ENCODE data around the gene YBEY.

The YBEY gene

DNA sequence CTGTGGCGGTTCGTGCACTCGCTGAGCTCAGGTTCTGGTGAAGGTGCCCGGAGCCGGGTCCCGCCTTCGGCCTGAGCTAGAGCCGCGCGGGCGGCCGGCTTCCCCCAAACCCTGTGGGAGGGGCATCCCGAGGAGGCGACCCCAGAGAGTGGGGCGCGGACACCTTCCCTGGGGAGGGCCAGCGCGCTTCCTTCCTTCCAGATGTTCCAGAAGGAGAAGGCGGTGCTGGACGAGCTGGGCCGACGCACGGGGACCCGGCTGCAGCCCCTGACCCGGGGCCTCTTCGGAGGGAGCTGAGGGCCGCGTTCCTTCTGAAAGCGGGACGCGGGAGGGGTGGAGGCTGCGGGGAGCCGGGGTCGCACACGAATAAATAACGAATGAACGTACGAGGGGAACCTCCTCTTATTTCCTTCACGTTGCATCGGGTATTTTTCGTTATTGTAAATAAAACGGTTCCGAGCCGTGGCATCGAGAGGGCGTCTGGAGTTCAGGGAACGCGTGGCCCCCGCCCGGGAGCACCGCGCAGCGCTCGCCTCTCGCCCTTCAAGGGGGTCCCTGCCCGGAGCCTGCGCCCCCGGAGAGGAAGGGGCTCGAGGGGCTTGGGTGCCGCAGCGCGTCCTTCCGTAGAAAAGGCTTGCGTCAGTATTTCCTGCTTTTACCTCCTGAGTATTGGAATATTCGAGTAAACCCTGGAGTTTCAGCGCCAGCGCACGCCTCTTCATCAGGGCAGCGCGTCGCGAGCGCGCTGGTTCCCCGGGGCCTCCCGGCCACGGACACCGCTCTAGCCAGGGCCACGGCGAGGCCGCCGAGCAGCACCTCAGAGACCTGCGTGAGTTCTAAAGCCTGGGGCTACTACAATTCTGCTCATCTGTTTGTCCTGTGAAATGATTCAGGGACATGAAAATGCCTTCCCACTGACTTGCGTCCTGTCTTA lies 11.5 kb downstream of the YBEY start:
- TF ChIP-seq, protein P1, sequence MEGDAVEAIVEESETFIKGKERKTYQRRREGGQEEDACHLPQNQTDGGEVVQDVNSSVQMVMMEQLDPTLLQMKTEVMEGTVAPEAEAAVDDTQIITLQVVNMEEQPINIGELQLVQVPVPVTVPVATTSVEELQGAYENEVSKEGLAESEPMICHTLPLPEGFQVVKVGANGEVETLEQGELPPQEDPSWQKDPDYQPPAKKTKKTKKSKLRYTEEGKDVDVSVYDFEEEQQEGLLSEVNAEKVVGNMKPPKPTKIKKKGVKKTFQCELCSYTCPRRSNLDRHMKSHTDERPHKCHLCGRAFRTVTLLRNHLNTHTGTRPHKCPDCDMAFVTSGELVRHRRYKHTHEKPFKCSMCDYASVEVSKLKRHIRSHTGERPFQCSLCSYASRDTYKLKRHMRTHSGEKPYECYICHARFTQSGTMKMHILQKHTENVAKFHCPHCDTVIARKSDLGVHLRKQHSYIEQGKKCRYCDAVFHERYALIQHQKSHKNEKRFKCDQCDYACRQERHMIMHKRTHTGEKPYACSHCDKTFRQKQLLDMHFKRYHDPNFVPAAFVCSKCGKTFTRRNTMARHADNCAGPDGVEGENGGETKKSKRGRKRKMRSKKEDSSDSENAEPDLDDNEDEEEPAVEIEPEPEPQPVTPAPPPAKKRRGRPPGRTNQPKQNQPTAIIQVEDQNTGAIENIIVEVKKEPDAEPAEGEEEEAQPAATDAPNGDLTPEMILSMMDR (IDR thresholded peaks at IDR 0.05) = no peak

GRCh38 chr21:46299167-46299566 lies 13.0 kb downstream of the YBEY start:
- TF ChIP-seq, protein P1 (IDR thresholded peaks at IDR 0.05) = no peak

DNA sequence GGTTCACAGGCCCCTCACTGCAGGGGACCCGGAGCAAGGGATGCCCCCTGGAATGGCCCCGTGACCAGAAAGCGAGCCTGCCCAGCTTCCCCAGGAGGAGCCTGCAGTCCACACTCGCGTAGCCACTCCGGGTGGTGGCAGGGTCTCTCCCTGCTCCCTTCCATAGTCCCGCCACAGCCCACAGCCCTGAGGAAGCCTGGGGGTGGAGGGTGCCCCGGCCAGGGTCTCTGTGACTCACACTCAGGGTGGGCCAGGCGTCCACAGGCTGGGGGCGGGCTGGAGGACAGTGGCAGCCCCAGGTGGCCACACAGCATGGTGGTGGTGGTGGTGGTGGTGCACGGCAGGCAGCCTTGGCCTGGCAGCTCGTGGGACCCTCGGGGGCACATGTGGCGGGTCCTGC lies 15.6 kb downstream of the YBEY start:
- TF ChIP-seq, protein P1 (IDR thresholded peaks at IDR 0.05) = no peak

DNA sequence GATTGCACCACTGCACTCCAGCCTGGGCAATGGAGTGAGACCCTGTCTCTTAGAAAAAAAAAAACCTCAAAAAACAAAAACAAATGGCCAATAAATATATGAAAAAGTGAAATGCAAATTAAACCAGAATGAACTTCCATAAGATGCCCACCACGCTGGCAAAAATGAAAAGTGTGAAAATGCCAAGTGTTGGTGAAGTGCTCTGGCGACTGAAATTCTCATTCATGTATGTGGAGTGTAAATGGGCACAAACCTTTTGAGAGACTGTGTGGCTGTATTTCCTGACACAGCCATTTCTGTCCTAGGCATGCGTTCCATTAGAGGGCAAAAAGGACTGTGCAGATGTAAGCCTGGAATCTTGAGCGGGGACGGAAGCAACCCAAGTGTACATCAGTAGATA lies 18.3 kb downstream of the YBEY start:
- TF ChIP-seq, protein P1 (IDR thresholded peaks at IDR 0.05) = no peak

GRCh38 chr21:46304955-46305354 lies 18.8 kb downstream of the YBEY start:
- TF ChIP-seq, protein P1 (IDR thresholded peaks at IDR 0.05) = no peak

GRCh38 chr21:46307625-46308024 lies 21.5 kb downstream of the YBEY start:
- TF ChIP-seq, protein P1 (IDR thresholded peaks at IDR 0.05) = no peak

DNA sequence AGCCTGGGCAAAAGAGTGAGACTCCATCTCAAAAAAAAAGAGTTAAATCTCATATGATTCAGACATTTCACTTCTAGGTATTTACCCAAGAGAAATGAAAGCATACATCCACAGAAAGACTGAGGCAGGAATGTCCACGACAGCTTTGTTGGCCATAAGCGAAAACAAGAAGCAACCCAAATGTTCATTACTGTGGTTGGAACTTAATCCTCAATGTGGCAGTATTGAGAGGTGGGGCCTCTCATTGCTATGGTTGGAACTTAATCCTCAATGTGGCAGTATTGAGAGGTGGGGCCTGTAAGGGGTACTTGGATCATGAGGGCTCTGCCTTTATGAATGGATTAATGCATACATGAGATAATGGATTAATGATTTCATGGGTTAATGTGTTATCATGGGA lies 22.3 kb downstream of the YBEY start:
- TF ChIP-seq, protein P1 (IDR thresholded peaks at IDR 0.05) = no peak
